Activated B cell treated with CpG ODN at 0.5 μM for 24 hours (primary cell): Measurements from ENCODE around the gene APBB2. TPM values are rescaled to one million over a fixed set of nuclear protein-coding genes. Genes with fewer than 3 reads are reported as not detected.

ENCODE experiments used
- ATAC-seq: fragments of 200-7000 bp; cut with Tn5 transposase; one replicate; pipeline ENCODE4 v1.10.0; 2021; ENCODE audit warnings: low read depth, mild to moderate bottlenecking, moderate library complexity
- CTCF ChIA-PET: fragments of 350-600 bp; sonication (Branson Sonifier 250); formaldehyde crosslinking; loops from one replicate; lab custom pipeline; 2021; ENCODE audit warnings: antibody characterized with exemption; lab: Charles Lee
- POLR2A ChIA-PET: fragments of 350-600 bp; sonication (Branson Sonifier 250); formaldehyde crosslinking; loops from one replicate; lab custom pipeline; 2021; ENCODE audit warnings: antibody characterized with exemption; lab: Charles Lee
- DNase-seq: peaks from one replicate; pipeline ENCODE4 v3.0.0; 2022
- H3K27ac Mint-ChIP-seq: one replicate; pipeline ENCODE4 v1.8.0; 2020; ENCODE audit warnings: mixed read lengths
- H3K27me3 Mint-ChIP-seq: one replicate; pipeline ENCODE4 v1.8.0; 2021; ENCODE audit warnings: mixed read lengths
- H3K36me3 Mint-ChIP-seq: one replicate; pipeline ENCODE4 v1.8.0; 2021; ENCODE audit warnings: low read depth, mixed read lengths
- H3K4me1 Mint-ChIP-seq: one replicate; pipeline ENCODE4 v1.8.0; 2021; ENCODE audit warnings: mixed read lengths
- H3K4me3 Mint-ChIP-seq: one replicate; pipeline ENCODE4 v1.8.0; 2020; ENCODE audit warnings: mild to moderate bottlenecking, mixed read lengths
- H3K9me3 Mint-ChIP-seq: one replicate; pipeline ENCODE4 v1.8.0; 2020; ENCODE audit warnings: mixed read lengths
- intact Hi-C: fragments of 100-400 bp; cut with micrococcal nuclease; formaldehyde crosslinking; loops from one replicate; pipeline ENCODE4 v1.15.1; 2024
- total RNA-seq: library from RNA; stranded (reverse); gene quantifications from 2 replicates; pipeline ENCODE4 v1.2.3, GENCODE V29; 2022
- TF ChIP-seq, protein P1 (sequence below): fragments of 200-600 bp; IDR thresholded peaks from one replicate; pipeline ENCODE4 v1.8.0; 2022; ENCODE audit warnings: antibody characterized with exemption, mild to moderate bottlenecking

APBB2 gene
- total RNA-seq, 1 donor from 2014 or later: 3.7 TPM

- Mint-ChIP-seq H3K4me1 (peaks cover 10% of the 10 kb centered on the region), H3K27me3 (peaks cover 34% of the 10 kb centered on the region), H3K27ac (no peak overlapping the region), H3K4me3 (peak overlapping the region; percentile 68), H3K9me3 (no peaks in the 10 kb centered on the region), H3K36me3 (no peaks in the 10 kb centered on the region)
- POLR2A ChIA-PET: no interaction called here
- ATAC-seq (peak; percentile 69), DNase-seq (peak; percentile 18)
- intact Hi-C loops: no loop called here
- TF ChIP-seq, protein P1, sequence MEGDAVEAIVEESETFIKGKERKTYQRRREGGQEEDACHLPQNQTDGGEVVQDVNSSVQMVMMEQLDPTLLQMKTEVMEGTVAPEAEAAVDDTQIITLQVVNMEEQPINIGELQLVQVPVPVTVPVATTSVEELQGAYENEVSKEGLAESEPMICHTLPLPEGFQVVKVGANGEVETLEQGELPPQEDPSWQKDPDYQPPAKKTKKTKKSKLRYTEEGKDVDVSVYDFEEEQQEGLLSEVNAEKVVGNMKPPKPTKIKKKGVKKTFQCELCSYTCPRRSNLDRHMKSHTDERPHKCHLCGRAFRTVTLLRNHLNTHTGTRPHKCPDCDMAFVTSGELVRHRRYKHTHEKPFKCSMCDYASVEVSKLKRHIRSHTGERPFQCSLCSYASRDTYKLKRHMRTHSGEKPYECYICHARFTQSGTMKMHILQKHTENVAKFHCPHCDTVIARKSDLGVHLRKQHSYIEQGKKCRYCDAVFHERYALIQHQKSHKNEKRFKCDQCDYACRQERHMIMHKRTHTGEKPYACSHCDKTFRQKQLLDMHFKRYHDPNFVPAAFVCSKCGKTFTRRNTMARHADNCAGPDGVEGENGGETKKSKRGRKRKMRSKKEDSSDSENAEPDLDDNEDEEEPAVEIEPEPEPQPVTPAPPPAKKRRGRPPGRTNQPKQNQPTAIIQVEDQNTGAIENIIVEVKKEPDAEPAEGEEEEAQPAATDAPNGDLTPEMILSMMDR: no peak
- CTCF ChIA-PET: interaction anchor here (0.7 to 1.4 kb wide), 2 partner anchors 63 to 482 kb away, joined by 3 to 6 read pairs; no protein-coding TSS in a partner anchor
Observed at GRCh38 chr4:41257257-41257901, 43.0 kb upstream of the APBB2 start.

DNA sequence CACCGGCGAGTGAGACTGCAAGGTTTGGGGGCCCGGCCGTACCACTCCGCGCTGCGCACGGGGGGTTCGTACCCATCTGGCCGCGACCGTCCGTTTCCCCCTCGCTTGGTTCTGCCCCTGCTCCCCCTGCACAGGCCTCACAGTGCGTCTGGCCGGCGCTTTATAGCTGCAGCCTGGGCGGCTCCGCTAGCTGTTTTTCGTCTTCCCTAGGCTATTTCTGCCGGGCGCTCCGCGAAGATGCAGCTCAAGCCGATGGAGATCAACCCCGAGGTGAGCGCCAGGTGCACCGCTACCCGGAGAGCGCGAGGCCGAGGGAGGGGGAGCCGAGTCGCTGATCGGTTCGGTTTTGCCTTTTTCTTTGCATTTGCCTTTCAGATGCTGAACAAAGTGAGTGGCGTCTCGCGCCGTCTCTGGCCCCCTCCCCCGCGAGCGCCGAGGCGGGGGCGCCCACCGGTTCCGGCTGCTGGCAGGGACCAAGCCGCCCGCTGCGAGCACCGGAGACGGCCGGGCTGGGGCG is 42.5 kb upstream of the APBB2 start, which contains the start of gene UCHL1:
Gene UCHL1 (plus strand): TSS at position 189 of the 517 bp plus-strand sequence. CDS start 49 bp downstream, at position 238.
- H3K27me3 Mint-ChIP-seq: peaks cover 37% of the 10 kb centered on the region

DNA sequence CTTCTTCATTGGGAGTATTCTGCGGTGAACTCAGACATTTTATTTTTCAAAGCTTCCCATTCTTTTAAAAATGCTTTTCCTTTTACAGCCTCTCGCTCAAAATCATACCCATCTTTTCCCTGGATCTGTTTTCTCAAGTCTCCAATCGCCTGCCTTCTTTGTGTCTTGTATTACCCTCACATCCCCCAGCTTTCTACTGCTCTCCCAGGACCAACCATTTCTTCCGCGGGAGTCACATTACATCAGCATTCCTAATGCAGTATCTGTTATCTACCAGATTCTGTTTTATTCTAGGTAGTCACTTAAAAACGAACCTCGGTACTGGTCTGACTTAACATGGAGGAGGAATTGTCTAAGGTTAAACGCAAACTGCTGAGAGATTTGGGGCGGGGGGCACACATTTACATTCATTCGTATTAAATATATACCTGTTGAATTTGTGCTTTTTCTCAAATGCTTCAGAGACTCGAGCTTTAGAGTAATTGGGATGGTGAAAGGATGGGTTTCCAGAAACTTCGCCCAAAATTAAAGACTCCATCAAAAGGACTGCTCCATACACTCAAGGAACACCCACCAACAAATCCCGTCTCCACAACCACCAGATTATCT is 41.9 kb upstream of the APBB2 start:
- Mint-ChIP-seq H3K9me3 (no peaks in the 10 kb centered on the region), H3K4me3 (peak overlapping the region; percentile 63), H3K27me3 (peaks cover 39% of the 10 kb centered on the region), H3K27ac (no peak overlapping the region), H3K36me3 (no peaks in the 10 kb centered on the region), H3K4me1 (peaks cover 10% of the 10 kb centered on the region)
- ATAC-seq: no peak
- intact Hi-C loops: no loop called here
- DNase-seq: no peak
- ChIA-PET POLR2A (interaction anchor here (0.6 kb wide), 1 partner anchor 1393 kb away, joined by 3 read pairs; no protein-coding TSS in a partner anchor), CTCF (interaction anchor here (1.4 kb wide), 1 partner anchor 483 kb away, joined by 3 read pairs; no protein-coding TSS in a partner anchor)
- TF ChIP-seq, protein P1: no peak

More for the DNA sequence above, 42.5 kb upstream of the APBB2 start, which contains the start of gene UCHL1:
- TF ChIP-seq, protein P1: no peak
- ChIA-PET POLR2A (no interaction called here), CTCF (interaction anchor here (1.4 kb wide), 1 partner anchor 483 kb away, joined by 3 read pairs; no protein-coding TSS in a partner anchor)
- Mint-ChIP-seq H3K9me3 (no peaks in the 10 kb centered on the region), H3K4me3 (peak within 1 kb of the TSS; percentile 68), H3K36me3 (no peaks in the 10 kb centered on the region), H3K4me1 (peaks cover 10% of the 10 kb centered on the region), H3K27ac (no peak within 1 kb of the TSS)
- ATAC-seq (peak; percentile 37), DNase-seq (peak; percentile 18)
- intact Hi-C loops: no loop called here

- DNase-seq: no peak
- Mint-ChIP-seq H3K4me1 (no peaks in the 10 kb centered on the region), H3K9me3 (no peaks in the 10 kb centered on the region), H3K4me3 (no peak overlapping the region), H3K27me3 (peaks cover 19% of the 10 kb centered on the region), H3K36me3 (no peaks in the 10 kb centered on the region), H3K27ac (no peak overlapping the region)
- ChIA-PET POLR2A (no interaction called here), CTCF (no interaction called here)
- intact Hi-C loops: no loop called here
- TF ChIP-seq, protein P1: no peak
- ATAC-seq: no peak
Observed at GRCh38 chr4:41245983-41246382, 31.6 kb upstream of the APBB2 start.

GRCh38 chr4:41241919-41242318 is 27.6 kb upstream of the APBB2 start:
- intact Hi-C loops: no loop called here

More at GRCh38 chr4:41241919-41242318, 27.6 kb upstream of the APBB2 start:
- peaks cover 11% of the 10 kb centered on the region for H3K27me3 Mint-ChIP-seq
- H3K27ac Mint-ChIP-seq: no peak overlapping the region
- TF ChIP-seq, protein P1: no peak
- POLR2A ChIA-PET: no interaction called here
- H3K36me3 Mint-ChIP-seq: no peaks in the 10 kb centered on the region
- no peak for ATAC-seq
- H3K9me3 Mint-ChIP-seq: no peaks in the 10 kb centered on the region
- H3K4me1 Mint-ChIP-seq: no peaks in the 10 kb centered on the region
- CTCF ChIA-PET: no interaction called here
- no peak overlapping the region for H3K4me3 Mint-ChIP-seq
- DNase-seq: no peak
